Uterus (tissue), 4 donors: ENCODE data around the gene ACADVL. TPM values are rescaled to one million over a fixed set of nuclear protein-coding genes. Genes with fewer than 3 reads are reported as not detected.

Experiments used
- DNase-seq, 2 donors: peaks; one replicate each; pipeline ENCODE4 v3.0.0-alpha.2; 2019 to 2020
- H3K27ac ChIP-seq, 2 donors: fragments of 200-600 bp; sonication (generic); 1 replicate in 1 of 2; 2 replicates in 1 of 2; pipeline ENCODE4 v1.5.1; 2016 to 2018
- H3K27me3 ChIP-seq, 2 donors: fragments of 200-600 bp; sonication (generic); one replicate each; pipeline ENCODE4 v1.5.1; 2018 to 2019; ENCODE audit warnings: control low read depth in 1 of 2
- H3K36me3 ChIP-seq, 2 donors: fragments of 200-600 bp; sonication (generic); one replicate each; pipeline ENCODE4 v1.5.1; 2019; ENCODE audit warnings: control low read depth in 1 of 2
- H3K4me1 ChIP-seq, 2 donors: fragments of 200-600 bp; sonication (generic); one replicate each; pipeline ENCODE4 v1.5.1; 2018 to 2019; ENCODE audit warnings: control low read depth in 1 of 2
- H3K4me3 ChIP-seq, 2 donors: fragments of 200-600 bp; sonication (generic); 1 replicate in 1 of 2; 2 replicates in 1 of 2; pipeline ENCODE4 v1.5.1; 2018 to 2019; ENCODE audit warnings: mild to moderate bottlenecking in 1 of 2
- H3K9me3 ChIP-seq, 2 donors: fragments of 200-600 bp; sonication (generic); one replicate each; pipeline ENCODE4 v1.5.1; 2019; ENCODE audit warnings: control low read depth in 1 of 2
- CTCF ChIP-seq, 4 experiments: fragments of 200-600 bp in 2 of 4; fragments of 450-650 bp in 2 of 4; sonication (generic) in 2 of 4; IDR thresholded peaks; one replicate each; pipeline ENCODE4 v1.5.1; 2016 to 2019; ENCODE audit warnings: antibody characterized with exemption in 4 of 4, mild to moderate bottlenecking in 2 of 4, moderate library complexity in 1 of 4
- POLR2A ChIP-seq, 2 donors: fragments of 450-650 bp; IDR thresholded peaks; one replicate each; pipeline ENCODE4 v1.6.1; 2016; ENCODE audit warnings: antibody characterized with exemption in 2 of 2, mild to moderate bottlenecking in 1 of 2, moderate library complexity in 1 of 2
- intact Hi-C: fragments of 100-400 bp; cut with DNase I; formaldehyde crosslinking; loops from one replicate; pipeline ENCODE4 v1.15.1; 2023; ENCODE audit warnings: low total_unique reads
- total RNA-seq, 4 donors: library from RNA; depleted of rRNA in 3 of 4; stranded (reverse); fragments of >200 nt in 3 of 4; gene quantifications; one replicate each; pipeline versions ENCODE4 v1.1.0 to v1.2.4, GENCODE V29; 2014 to 2023
- donor health status: DM: yes; HTN: yes; CAD: no.

ACADVL gene
- total RNA-seq, 4 donors from 2014 or later: 167 to 800 (median 399) TPM

GRCh38 chr17:7208754-7209460 lies 10.8 kb upstream of the ACADVL start:
- intact Hi-C loops: no loop called here

GRCh38 chr17:7211491-7212273 lies 8.1 kb upstream of the ACADVL start:
- H3K4me1 ChIP-seq: peaks cover 0 to 31% of the 10 kb centered on the region in 2 donors
- no peaks in the 10 kb centered on the region for H3K9me3 ChIP-seq
- no peaks in the 10 kb centered on the region for H3K27me3 ChIP-seq
- TF ChIP-seq CTCF (IDR thresholded peaks at IDR 0.05) (no peak), POLR2A (IDR thresholded peaks at IDR 0.05) (no peak)
- DNase-seq: no peak
- peak overlapping the region in 1 of 2 donors; percentile 8 for H3K4me3 ChIP-seq
- no peaks in the 10 kb centered on the region for H3K36me3 ChIP-seq
- H3K27ac ChIP-seq: peak overlapping the region in 1 of 2 donors; percentile 25
- intact Hi-C loops: no loop called here

More at GRCh38 chr17:7208754-7209460, 10.8 kb upstream of the ACADVL start:
- Histone ChIP-seq H3K36me3 (no peaks in the 10 kb centered on the region), H3K27me3 (no peaks in the 10 kb centered on the region), H3K4me3 (no peak overlapping the region), H3K4me1 (peaks cover 0 to 17% of the 10 kb centered on the region in 2 donors), H3K9me3 (no peaks in the 10 kb centered on the region), H3K27ac (no peak overlapping the region)
- TF ChIP-seq POLR2A (IDR thresholded peaks at IDR 0.05): no peak
- no peak for TF ChIP-seq CTCF (IDR thresholded peaks at IDR 0.05)
- DNase-seq: no peak

GRCh38 chr17:7213895-7214299 lies 5.8 kb upstream of the ACADVL start:
- no peaks in the 10 kb centered on the region for H3K27me3 ChIP-seq
- TF ChIP-seq POLR2A (IDR thresholded peaks at IDR 0.05): no peak
- TF ChIP-seq CTCF (IDR thresholded peaks at IDR 0.05): peak in 2 of 4 experiments; percentile 16 to 18
- H3K4me1 ChIP-seq: peaks cover 0 to 24% of the 10 kb centered on the region in 2 donors
- no peaks in the 10 kb centered on the region for H3K9me3 ChIP-seq
- peak overlapping the region; percentile 39 to 71 for H3K4me3 ChIP-seq
- DNase-seq: peak in 1 of 2 donors; percentile 87
- H3K36me3 ChIP-seq: no peaks in the 10 kb centered on the region
- intact Hi-C loops: no loop called here
- peak overlapping the region; percentile 92 to 97 for H3K27ac ChIP-seq

- DNase-seq: peak; percentile 99
- peak overlapping the region; percentile 92 to 97 for H3K27ac ChIP-seq
- no peaks in the 10 kb centered on the region for H3K27me3 ChIP-seq
- no peaks in the 10 kb centered on the region for H3K36me3 ChIP-seq
- peaks cover 0 to 24% of the 10 kb centered on the region in 2 donors for H3K4me1 ChIP-seq
- intact Hi-C loops: no loop called here
- peak; percentile 42 to 66 (median 50) for TF ChIP-seq CTCF (IDR thresholded peaks at IDR 0.05)
- TF ChIP-seq POLR2A (IDR thresholded peaks at IDR 0.05): peak in 1 of 2 donors; percentile 32
- peak overlapping the region; percentile 39 to 71 for H3K4me3 ChIP-seq
- H3K9me3 ChIP-seq: no peaks in the 10 kb centered on the region
Measured at GRCh38 chr17:7214300-7215135, 5.2 kb upstream of the ACADVL start.
